Naive thymus-derived CD4-positive, alpha-beta T cell (primary cell): ENCODE data around the gene BTG1. TPM values are rescaled to one million over a fixed set of nuclear protein-coding genes. Genes with fewer than 3 reads are reported as not detected.

Experiments used
- ATAC-seq: fragments of 150-1000 bp; cut with Tn5 transposase; 2 replicates; pipeline ENCODE4 v1.10.0; 2021; ENCODE audit warnings: mild to moderate bottlenecking, moderate library complexity
- CTCF ChIA-PET: fragments of 350-600 bp; sonication (Branson Sonifier 250); formaldehyde crosslinking; loops from one replicate; lab custom pipeline; 2021; ENCODE audit warnings: antibody characterized with exemption; lab: Charles Lee
- POLR2A ChIA-PET: fragments of 350-600 bp; sonication (Branson Sonifier 250); formaldehyde crosslinking; loops from one replicate; lab custom pipeline; 2021; ENCODE audit warnings: antibody characterized with exemption, inconsistent platforms; lab: Charles Lee
- DNase-seq, 9 donors: peaks; one replicate each; pipeline versions ENCODE4 v3.0.0 to v3.0.0-alpha.2; 2020 to 2022; ENCODE audit warnings: mixed read lengths in 1 of 9
- H3K27ac ChIP-seq: one replicate; pipeline ENCODE4 v1.7.0; 2013; ENCODE audit warnings: mild to moderate bottlenecking, low read depth, low read length, moderate library complexity
- H3K27me3 ChIP-seq, 2 donors: one replicate each; pipeline ENCODE4 v1.7.0; 2013; ENCODE audit warnings: low read length in 2 of 2, mild to moderate bottlenecking in 2 of 2, moderate library complexity in 2 of 2; ENCODE audit not compliant: control insufficient read depth in 2 of 2, insufficient read depth in 2 of 2
- H3K36me3 ChIP-seq, 3 experiments: 1 replicate in 2 of 3; 2 replicates in 1 of 3; pipeline ENCODE4 v1.7.0; 2013; ENCODE audit warnings: low read length in 3 of 3, mild to moderate bottlenecking in 3 of 3, moderate library complexity in 1 of 3; ENCODE audit not compliant: insufficient read depth in 3 of 3, control insufficient read depth in 2 of 3
- H3K4me1 ChIP-seq, 2 donors: one replicate each; pipeline ENCODE4 v1.7.0; 2013; ENCODE audit warnings: low read length in 2 of 2, mild to moderate bottlenecking in 2 of 2, moderate library complexity in 1 of 2; ENCODE audit not compliant: control insufficient read depth in 2 of 2, insufficient read depth in 2 of 2
- H3K4me3 ChIP-seq: 2 replicates; pipeline ENCODE4 v1.7.0; 2013; ENCODE audit warnings: mild to moderate bottlenecking, low read length
- H3K9me3 ChIP-seq, 3 experiments: 1 replicate in 2 of 3; 2 replicates in 1 of 3; pipeline ENCODE4 v1.7.0; 2013; ENCODE audit warnings: low read length in 3 of 3; ENCODE audit not compliant: control insufficient read depth in 2 of 3
- H3K27ac Mint-ChIP-seq, 9 donors: one replicate each; pipeline ENCODE4 v1.8.0; 2020 to 2022; ENCODE audit warnings: mixed read lengths in 9 of 9, mild to moderate bottlenecking in 8 of 9, moderate library complexity in 5 of 9, inconsistent platforms in 2 of 9
- H3K27me3 Mint-ChIP-seq, 5 donors: one replicate each; pipeline ENCODE4 v1.8.0; 2021 to 2022; ENCODE audit warnings: mixed read lengths in 5 of 5, mild to moderate bottlenecking in 1 of 5
- H3K36me3 Mint-ChIP-seq, 5 donors: one replicate each; pipeline ENCODE4 v1.8.0; 2020 to 2022; ENCODE audit warnings: mixed read lengths in 5 of 5, mild to moderate bottlenecking in 3 of 5, inconsistent platforms in 1 of 5
- H3K4me1 Mint-ChIP-seq, 7 donors: one replicate each; pipeline ENCODE4 v1.8.0; 2020 to 2022; ENCODE audit warnings: mixed read lengths in 7 of 7, mild to moderate bottlenecking in 3 of 7, inconsistent platforms in 1 of 7
- H3K4me3 Mint-ChIP-seq, 10 donors: one replicate each; pipeline ENCODE4 v1.8.0; 2020 to 2022; ENCODE audit warnings: mild to moderate bottlenecking in 10 of 10, mixed read lengths in 10 of 10, moderate library complexity in 6 of 10, inconsistent platforms in 2 of 10
- H3K9me3 Mint-ChIP-seq, 11 donors: one replicate each; pipeline ENCODE4 v1.8.0; 2020 to 2022; ENCODE audit warnings: mixed read lengths in 11 of 11, mild to moderate bottlenecking in 4 of 11, inconsistent platforms in 1 of 11, moderate library complexity in 1 of 11
- intact Hi-C, 2 donors: fragments of 100-400 bp; cut with micrococcal nuclease; formaldehyde crosslinking; loops; one replicate each; pipeline ENCODE4 v1.15.1; 2023
- polyA plus RNA-seq, 2 donors: library from polyadenylated mRNA; unstranded; fragments of 300-500 nt; fragmentation: Illumina TruSeq; gene quantifications; one replicate each; pipeline ENCODE4 v1.2.3, GENCODE V29; 2021
- total RNA-seq, 6 experiments: library from RNA in 5 of 6; stranded (reverse) in 5 of 6; gene quantifications; 1 replicate in 5 of 6; 2 replicates in 1 of 6; pipeline ENCODE4 v1.2.3 and lab custom pipeline; 2021 to 2026

Gene BTG1
- total and polyA plus RNA-seq, 7 experiments from 2014 or later, result 188 to 1,246 (median 571) TPM

GRCh38 chr12:92109613-92110012 is 36.0 kb downstream of the BTG1 start:
- no peak for ATAC-seq
- intact Hi-C loops, result loop anchor here in 1 of 2 donors (2.0 to 5.0 kb wide), 2 partner anchors 15 to 33 kb away; no protein-coding TSS in a partner anchor
- Histone ChIP-seq H3K27ac (peak overlapping the region; percentile 51), H3K4me1 (peaks cover 12 to 70% of the 10 kb centered on the region in 2 donors), H3K4me3 (no peak overlapping the region), H3K27me3 (no peaks in the 10 kb centered on the region), H3K36me3 (no peaks in the 10 kb centered on the region), H3K9me3 (no peaks in the 10 kb centered on the region)
- Mint-ChIP-seq H3K36me3 (peaks cover 0 to 12% (median 5%) of the 10 kb centered on the region in 5 donors), H3K9me3 (peaks cover 0 to 5% (median 0%) of the 10 kb centered on the region in 11 donors), H3K4me3 (peak overlapping the region; percentile 4 to 91 (median 76)), H3K4me1 (peaks cover 56 to 98% (median 91%) of the 10 kb centered on the region in 7 donors), H3K27ac (peak overlapping the region in 8 of 9 donors; percentile 24 to 92 (median 84)), H3K27me3 (no peaks in the 10 kb centered on the region)
- POLR2A ChIA-PET, result interaction anchor here (0.9 to 4.0 kb wide), 8 partner anchors 11 to 100 kb away, joined by 3 to 23 read pairs (median 6); partner anchors contain the start of gene BTG1
- CTCF ChIA-PET, result no interaction called here
- DNase-seq, result no peak

DNA sequence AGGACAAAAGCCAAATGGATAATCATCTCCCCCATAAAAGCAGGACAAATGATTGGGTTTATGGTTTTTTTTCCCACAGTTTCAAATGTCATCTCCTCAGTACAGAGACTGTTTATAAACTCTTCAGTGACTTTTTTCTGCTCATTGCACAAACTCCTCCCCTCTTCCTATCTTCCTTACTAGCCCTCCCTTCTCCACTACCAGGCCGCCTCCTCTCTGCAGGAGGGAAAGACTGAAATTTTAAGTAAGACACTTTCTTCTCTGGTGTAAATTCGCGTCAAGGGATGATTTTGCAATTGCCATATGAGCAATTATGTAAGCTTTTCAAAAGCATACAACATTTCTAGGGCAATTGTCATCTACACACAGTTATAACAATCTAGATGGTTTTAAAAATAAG is 37.0 kb downstream of the BTG1 start:
- Mint-ChIP-seq H3K27me3 (no peaks in the 10 kb centered on the region), H3K9me3 (peaks cover 0 to 5% (median 0%) of the 10 kb centered on the region in 11 donors), H3K4me1 (peaks cover 55 to 93% (median 83%) of the 10 kb centered on the region in 7 donors), H3K27ac (peak overlapping the region in 8 of 9 donors; percentile 73 to 92 (median 84)), H3K36me3 (peaks cover 0 to 12% (median 4%) of the 10 kb centered on the region in 5 donors), H3K4me3 (peak overlapping the region in 9 of 10 donors; percentile 20 to 91 (median 68))
- intact Hi-C loops, result loop anchor here in 1 of 2 donors (1.0 to 5.0 kb wide), 4 partner anchors 10 to 78 kb away; no protein-coding TSS in a partner anchor
- POLR2A ChIA-PET, result interaction anchor here (0.6 to 4.7 kb wide), 9 partner anchors 7 to 80 kb away, joined by 3 to 40 read pairs (median 8); partner anchors contain the start of gene BTG1
- CTCF ChIA-PET, result interaction anchor here (0.6 kb wide), 1 partner anchor 10 kb away, joined by 4 read pairs; no protein-coding TSS in a partner anchor
- Histone ChIP-seq H3K4me3 (peak overlapping the region; percentile 14), H3K27me3 (no peaks in the 10 kb centered on the region), H3K27ac (peak overlapping the region; percentile 51), H3K4me1 (peaks cover 10 to 73% of the 10 kb centered on the region in 2 donors), H3K36me3 (no peaks in the 10 kb centered on the region), H3K9me3 (no peaks in the 10 kb centered on the region)
- no peak for DNase-seq
- ATAC-seq, result peak; percentile 24

DNA sequence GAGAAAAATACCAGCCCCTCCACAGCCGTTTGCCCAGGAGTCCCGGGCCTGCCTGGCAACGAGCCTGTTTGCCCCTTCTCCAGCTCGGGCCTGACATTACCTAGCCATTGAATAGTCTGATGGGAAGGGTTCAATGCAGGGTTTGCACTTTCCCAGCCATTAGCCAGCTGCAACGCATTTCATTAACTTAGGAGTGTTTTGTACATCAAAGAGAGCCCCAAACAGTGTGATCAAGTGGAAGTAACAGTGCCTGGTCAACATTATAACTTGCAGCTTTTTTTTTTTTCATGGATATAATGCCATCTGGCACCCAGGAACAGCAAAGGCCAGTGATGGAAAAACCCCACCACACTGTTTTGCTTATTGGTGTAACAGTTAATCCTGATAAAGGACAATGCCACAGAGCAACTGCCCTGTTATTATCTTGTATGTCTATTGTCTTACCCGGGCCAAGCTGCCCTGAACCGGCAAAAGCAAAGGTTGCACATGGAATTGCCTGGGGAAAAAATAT is 38.0 kb downstream of the BTG1 start:
- Histone ChIP-seq H3K27me3 (no peaks in the 10 kb centered on the region), H3K9me3 (no peaks in the 10 kb centered on the region), H3K4me3 (no peak overlapping the region), H3K27ac (peak overlapping the region; percentile 51), H3K4me1 (peaks cover 10 to 69% of the 10 kb centered on the region in 2 donors), H3K36me3 (no peaks in the 10 kb centered on the region)
- H3K4me1 Mint-ChIP-seq, result peaks cover 52 to 88% (median 75%) of the 10 kb centered on the region in 7 donors
- peak overlapping the region in 8 of 9 donors; percentile 78 to 92 (median 85) for H3K27ac Mint-ChIP-seq
- H3K9me3 Mint-ChIP-seq, result peaks cover 0 to 5% (median 0%) of the 10 kb centered on the region in 11 donors
- intact Hi-C loops, result loop anchor here in 1 of 2 donors (1.0 to 5.0 kb wide), 4 partner anchors 9 to 77 kb away; no protein-coding TSS in a partner anchor
- peaks cover 0 to 12% (median 0%) of the 10 kb centered on the region in 5 donors for H3K36me3 Mint-ChIP-seq
- H3K4me3 Mint-ChIP-seq, result peak overlapping the region in 9 of 10 donors; percentile 41 to 91 (median 71)
- no peaks in the 10 kb centered on the region for H3K27me3 Mint-ChIP-seq
- POLR2A ChIA-PET, result interaction anchor here (0.6 to 4.7 kb wide), 12 partner anchors 7 to 157 kb away, joined by 3 to 40 read pairs (median 7); no protein-coding TSS in a partner anchor
- DNase-seq (no peak), ATAC-seq (no peak)
- CTCF ChIA-PET, result interaction anchor here (1.6 kb wide), 1 partner anchor 34 kb away, joined by 6 read pairs; no protein-coding TSS in a partner anchor

GRCh38 chr12:92107094-92107493 is 38.6 kb downstream of the BTG1 start:
- H3K27ac ChIP-seq, result no peak overlapping the region
- Mint-ChIP-seq H3K36me3 (peaks cover 0 to 11% (median 0%) of the 10 kb centered on the region in 5 donors), H3K27me3 (no peaks in the 10 kb centered on the region), H3K4me3 (peak overlapping the region in 9 of 10 donors; percentile 41 to 91 (median 71)), H3K9me3 (peaks cover 0 to 5% (median 0%) of the 10 kb centered on the region in 11 donors), H3K4me1 (peaks cover 50 to 88% (median 76%) of the 10 kb centered on the region in 7 donors), H3K27ac (peak overlapping the region in 8 of 9 donors; percentile 78 to 92 (median 84))
- no peaks in the 10 kb centered on the region for H3K27me3 ChIP-seq
- intact Hi-C loops, result loop anchor here in 1 of 2 donors (5.0 kb wide), 1 partner anchor 35 kb away; no protein-coding TSS in a partner anchor
- H3K9me3 ChIP-seq, result no peaks in the 10 kb centered on the region
- peaks cover 10 to 65% of the 10 kb centered on the region in 2 donors for H3K4me1 ChIP-seq
- no peaks in the 10 kb centered on the region for H3K36me3 ChIP-seq
- CTCF ChIA-PET, result interaction anchor here (0.6 to 1.6 kb wide), 2 partner anchors 34 to 449 kb away, joined by 3 to 6 read pairs; no protein-coding TSS in a partner anchor
- DNase-seq (no peak), ATAC-seq (no peak)
- POLR2A ChIA-PET, result interaction anchor here (0.6 to 4.7 kb wide), 18 partner anchors 8 to 296 kb away, joined by 3 to 40 read pairs (median 7); partner anchors contain the start of gene BTG1
- no peak overlapping the region for H3K4me3 ChIP-seq

GRCh38 chr12:92105676-92106075 is 40.0 kb downstream of the BTG1 start:
- POLR2A ChIA-PET, result interaction anchor here (0.6 to 4.7 kb wide), 25 partner anchors 9 to 495 kb away, joined by 3 to 40 read pairs (median 4); partner anchors contain the start of gene BTG1
- peaks cover 2 to 61% of the 10 kb centered on the region in 2 donors for H3K4me1 ChIP-seq
- no peaks in the 10 kb centered on the region for H3K27me3 ChIP-seq
- H3K4me3 Mint-ChIP-seq, result peak overlapping the region; percentile 53 to 91 (median 73)
- peaks cover 0 to 13% (median 4%) of the 10 kb centered on the region in 5 donors for H3K36me3 Mint-ChIP-seq
- no peaks in the 10 kb centered on the region for H3K36me3 ChIP-seq
- peaks cover 0 to 7% (median 0%) of the 10 kb centered on the region in 11 donors for H3K9me3 Mint-ChIP-seq
- H3K27ac ChIP-seq, result peak overlapping the region; percentile 28
- intact Hi-C loops, result loop anchor here in 1 of 2 donors (2.0 to 5.0 kb wide), 2 partner anchors 13 to 37 kb away; no protein-coding TSS in a partner anchor
- peaks cover 44 to 87% (median 76%) of the 10 kb centered on the region in 7 donors for H3K4me1 Mint-ChIP-seq
- H3K27me3 Mint-ChIP-seq, result no peaks in the 10 kb centered on the region
- DNase-seq (no peak), ATAC-seq (peak; percentile 44)
- H3K4me3 ChIP-seq, result peak overlapping the region; percentile 17
- CTCF ChIA-PET, result interaction anchor here (0.6 to 1.1 kb wide), 2 partner anchors 28 to 36 kb away, joined by 3 read pairs; no protein-coding TSS in a partner anchor
- peak overlapping the region; percentile 45 to 92 (median 83) for H3K27ac Mint-ChIP-seq
- H3K9me3 ChIP-seq, result no peaks in the 10 kb centered on the region

- Mint-ChIP-seq H3K27me3 (no peaks in the 10 kb centered on the region), H3K27ac (peak overlapping the region in 8 of 9 donors; percentile 77 to 92 (median 84)), H3K9me3 (peaks cover 0 to 10% (median 4%) of the 10 kb centered on the region in 11 donors), H3K4me1 (peaks cover 39 to 87% (median 74%) of the 10 kb centered on the region in 7 donors), H3K36me3 (peaks cover 3 to 16% (median 8%) of the 10 kb centered on the region in 5 donors), H3K4me3 (peak overlapping the region; percentile 26 to 91 (median 70))
- intact Hi-C loops, result loop anchor here in 1 of 2 donors (2.0 to 5.0 kb wide), 2 partner anchors 14 to 37 kb away; no protein-coding TSS in a partner anchor
- Histone ChIP-seq H3K4me3 (no peak overlapping the region), H3K27me3 (no peaks in the 10 kb centered on the region), H3K27ac (peak overlapping the region; percentile 28), H3K4me1 (peaks cover 0 to 56% of the 10 kb centered on the region in 2 donors), H3K36me3 (no peaks in the 10 kb centered on the region), H3K9me3 (peaks cover 0 to 4% (median 0%) of the 10 kb centered on the region in 3 experiments)
- ATAC-seq, result no peak
- ChIA-PET POLR2A (interaction anchor here (0.8 to 4.7 kb wide), 21 partner anchors 9 to 474 kb away, joined by 3 to 40 read pairs (median 5); partner anchors contain the start of gene BTG1), CTCF (interaction anchor here (0.8 to 1.1 kb wide), 4 partner anchors 9 to 54 kb away, joined by 3 to 5 read pairs (median 3); no protein-coding TSS in a partner anchor)
- no peak for DNase-seq
Observed at GRCh38 chr12:92105110-92105509, 40.5 kb downstream of the BTG1 start.
